SK-N-SH treated with all-trans-retinoic acid at 6 μM for 48 hours (cell line): ENCODE results near the gene PAM16.

Experiments used
- CSDC2 ChIP-seq: fragments of 250-450 bp; sonication (Bioruptor Pico); IDR thresholded peaks from 2 replicates; pipeline ENCODE4 v1.5.0; 2020; ENCODE audit warnings: mild to moderate bottlenecking, moderate library complexity
- CSRNP3 ChIP-seq: fragments of 250-450 bp; sonication (Bioruptor Pico); IDR thresholded peaks from 2 replicates; pipeline ENCODE4 v1.5.1; 2021; ENCODE audit warnings: mild to moderate bottlenecking, moderate library complexity
- GLIS3 ChIP-seq: fragments of 250-450 bp; sonication (Bioruptor Pico); IDR thresholded peaks from 2 replicates; pipeline ENCODE4 v1.5.0; 2020; ENCODE audit warnings: mild to moderate bottlenecking, moderate library complexity
- PATZ1 ChIP-seq: fragments of 250-450 bp; sonication (Bioruptor Pico); IDR thresholded peaks from 2 replicates; pipeline ENCODE4 v1.8.0; 2020; ENCODE audit warnings: mild to moderate bottlenecking, moderate library complexity, borderline replicate concordance
- RARB ChIP-seq: fragments of 250-450 bp; sonication (Bioruptor Pico); IDR thresholded peaks from 2 replicates; pipeline ENCODE4 v1.8.0; 2021; ENCODE audit warnings: mild to moderate bottlenecking, moderate library complexity
- SNAI2 ChIP-seq: fragments of 250-450 bp; sonication (Bioruptor Pico); IDR thresholded peaks from 2 replicates; pipeline ENCODE4 v1.5.0; 2020; ENCODE audit warnings: mild to moderate bottlenecking, moderate library complexity
- TSHZ2 ChIP-seq: fragments of 250-450 bp; sonication (Bioruptor Pico); IDR thresholded peaks from 2 replicates; pipeline ENCODE4 v1.5.0; 2020; ENCODE audit warnings: mild to moderate bottlenecking, moderate library complexity
- ZFP3 ChIP-seq: fragments of 250-450 bp; sonication (Bioruptor Pico); IDR thresholded peaks from 2 replicates; pipeline ENCODE4 v1.5.0; 2020; ENCODE audit warnings: mild to moderate bottlenecking, moderate library complexity
- ZFP30 ChIP-seq: fragments of 450-650 bp; formaldehyde crosslinking; IDR thresholded peaks from 2 replicates; pipeline ENCODE4 v1.5.0; 2022; ENCODE audit warnings: mild to moderate bottlenecking, moderate library complexity

GRCh38 chr16:4371357-4372000 lies 20.4 kb upstream of the PAM16 start, which contains the start of gene VASN:
- TF ChIP-seq RARB (no peak), PATZ1 (CRISPR knock-in tag) (no peak), SNAI2 (CRISPR knock-in tag) (no peak), TSHZ2 (no peak), GLIS3 (CRISPR knock-in tag) (0 out of 2 replicates have a peak, but pooled peaks have one; percentile 12), CSDC2 (CRISPR knock-in tag) (no peak), ZFP3 (CRISPR knock-in tag) (no peak), ZFP30 (CRISPR knock-in tag) (no peak), CSRNP3 (CRISPR knock-in tag) (no peak)
